ENCODE results near the gene GRIN1.

DNA sequence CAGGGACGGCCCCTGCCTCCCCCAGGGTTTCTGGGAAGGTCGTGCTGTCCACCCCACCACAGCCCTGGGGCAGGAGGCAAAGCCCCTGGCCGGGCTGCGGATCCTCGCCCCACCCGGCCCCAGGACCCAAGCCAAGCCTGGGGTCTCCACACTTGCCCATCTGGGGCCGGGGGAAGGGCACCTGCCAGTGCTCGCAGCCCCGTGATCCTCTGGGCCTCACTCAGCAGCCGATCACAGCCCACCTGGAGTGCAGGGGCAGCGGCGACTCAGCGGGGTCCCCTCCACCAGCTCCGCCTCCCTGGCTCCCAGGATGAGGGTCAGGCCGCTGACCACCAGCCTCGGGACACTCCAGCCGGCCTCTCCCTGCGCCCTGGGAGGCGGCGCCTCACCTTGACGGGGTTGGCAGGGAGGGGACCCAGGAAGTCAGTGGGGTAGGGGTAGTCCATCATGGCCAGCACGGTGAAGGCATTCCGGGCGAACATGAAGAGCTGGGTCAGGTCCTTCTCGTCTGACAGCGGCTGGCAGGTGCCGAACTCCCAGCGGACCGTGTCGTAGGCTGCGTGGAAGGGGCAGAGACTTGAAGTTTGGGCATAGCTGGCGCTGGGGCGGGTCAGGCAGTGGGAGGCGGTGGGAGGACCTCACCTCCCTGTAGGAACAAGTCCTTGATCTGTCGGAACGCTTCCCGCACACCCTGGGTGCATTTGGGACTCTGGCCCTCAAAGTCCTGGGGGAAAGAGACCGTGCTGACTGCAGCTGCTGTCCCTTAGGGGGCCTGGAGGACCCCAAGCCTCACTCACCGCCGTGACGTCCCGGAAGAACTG lies 26.2 kb upstream of the GRIN1 start:
- TF ChIP-seq, protein P1, sequence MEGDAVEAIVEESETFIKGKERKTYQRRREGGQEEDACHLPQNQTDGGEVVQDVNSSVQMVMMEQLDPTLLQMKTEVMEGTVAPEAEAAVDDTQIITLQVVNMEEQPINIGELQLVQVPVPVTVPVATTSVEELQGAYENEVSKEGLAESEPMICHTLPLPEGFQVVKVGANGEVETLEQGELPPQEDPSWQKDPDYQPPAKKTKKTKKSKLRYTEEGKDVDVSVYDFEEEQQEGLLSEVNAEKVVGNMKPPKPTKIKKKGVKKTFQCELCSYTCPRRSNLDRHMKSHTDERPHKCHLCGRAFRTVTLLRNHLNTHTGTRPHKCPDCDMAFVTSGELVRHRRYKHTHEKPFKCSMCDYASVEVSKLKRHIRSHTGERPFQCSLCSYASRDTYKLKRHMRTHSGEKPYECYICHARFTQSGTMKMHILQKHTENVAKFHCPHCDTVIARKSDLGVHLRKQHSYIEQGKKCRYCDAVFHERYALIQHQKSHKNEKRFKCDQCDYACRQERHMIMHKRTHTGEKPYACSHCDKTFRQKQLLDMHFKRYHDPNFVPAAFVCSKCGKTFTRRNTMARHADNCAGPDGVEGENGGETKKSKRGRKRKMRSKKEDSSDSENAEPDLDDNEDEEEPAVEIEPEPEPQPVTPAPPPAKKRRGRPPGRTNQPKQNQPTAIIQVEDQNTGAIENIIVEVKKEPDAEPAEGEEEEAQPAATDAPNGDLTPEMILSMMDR (IDR thresholded peaks at IDR 0.05; ENCODE audit: insufficient read depth, low read length, poor library complexity, severe bottlenecking), result no peak
- no peak for TF ChIP-seq EZH2phosphoT487 (conservative IDR thresholded peaks at IDR 0.05; ENCODE audit: low read length)

All from SU-DHL-6 (cell line).